Measurements from ENCODE around the gene TUBAL3.

DNA sequence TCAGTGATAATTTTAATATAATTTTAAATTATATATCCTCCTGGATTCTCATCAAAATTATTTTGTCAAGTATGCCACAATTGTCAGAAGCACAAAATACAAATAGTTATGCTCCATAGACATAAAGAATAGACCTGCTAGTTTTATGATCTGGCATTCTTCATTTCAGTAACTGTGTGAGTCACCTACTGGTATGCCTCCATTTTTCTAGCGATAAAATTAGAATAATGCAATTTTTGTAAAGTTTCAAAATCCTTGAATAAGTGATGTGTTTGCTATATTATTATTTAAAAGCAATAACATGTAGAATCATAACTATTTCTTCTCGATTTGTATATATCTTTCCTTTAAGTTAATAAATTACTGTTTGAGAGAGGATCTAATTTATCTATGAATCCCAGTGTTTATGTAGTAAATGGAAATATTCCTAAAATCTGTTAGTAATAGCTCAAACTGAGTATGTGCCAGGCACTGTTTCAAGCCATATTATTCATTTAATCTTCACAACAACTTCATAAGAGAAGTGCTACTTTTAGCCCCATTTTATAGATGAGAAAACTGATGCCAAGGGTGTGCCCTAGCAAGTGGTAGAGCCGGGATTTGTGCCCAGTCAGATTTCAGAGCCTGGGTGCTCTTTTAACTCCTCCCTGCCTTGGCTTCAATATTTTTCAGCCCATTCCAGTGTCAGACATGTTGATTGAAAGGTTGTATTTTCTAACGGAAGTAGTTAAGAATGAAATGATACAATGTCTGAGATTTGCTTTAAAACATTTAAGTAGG is 46.2 kb upstream of the TUBAL3 start:
- TF ChIP-seq EP300 (IDR thresholded peaks at IDR 0.05; ENCODE audit: low read depth), result no peak
- no peak for TF ChIP-seq CTCF (IDR thresholded peaks at IDR 0.05)
- peak in 1 of 3 donors; percentile 33 for TF ChIP-seq POLR2AphosphoS5 (IDR thresholded peaks at IDR 0.05)
